Kasumi-1 (cell line): ENCODE measurements around the gene GIPC1.
"Not testable (repeated sequence)": the region's sequence is repeated elsewhere in the genome, so short reads cannot be mapped to it uniquely, and the experiment has no call there.

Experiments
- DNase-seq, 2 experiments: peaks; one replicate each; lab custom pipeline; 2025; lab: John Stamatoyannopoulos, UW

The GIPC1 gene, protein sequence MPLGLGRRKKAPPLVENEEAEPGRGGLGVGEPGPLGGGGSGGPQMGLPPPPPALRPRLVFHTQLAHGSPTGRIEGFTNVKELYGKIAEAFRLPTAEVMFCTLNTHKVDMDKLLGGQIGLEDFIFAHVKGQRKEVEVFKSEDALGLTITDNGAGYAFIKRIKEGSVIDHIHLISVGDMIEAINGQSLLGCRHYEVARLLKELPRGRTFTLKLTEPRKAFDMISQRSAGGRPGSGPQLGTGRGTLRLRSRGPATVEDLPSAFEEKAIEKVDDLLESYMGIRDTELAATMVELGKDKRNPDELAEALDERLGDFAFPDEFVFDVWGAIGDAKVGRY

DNA sequence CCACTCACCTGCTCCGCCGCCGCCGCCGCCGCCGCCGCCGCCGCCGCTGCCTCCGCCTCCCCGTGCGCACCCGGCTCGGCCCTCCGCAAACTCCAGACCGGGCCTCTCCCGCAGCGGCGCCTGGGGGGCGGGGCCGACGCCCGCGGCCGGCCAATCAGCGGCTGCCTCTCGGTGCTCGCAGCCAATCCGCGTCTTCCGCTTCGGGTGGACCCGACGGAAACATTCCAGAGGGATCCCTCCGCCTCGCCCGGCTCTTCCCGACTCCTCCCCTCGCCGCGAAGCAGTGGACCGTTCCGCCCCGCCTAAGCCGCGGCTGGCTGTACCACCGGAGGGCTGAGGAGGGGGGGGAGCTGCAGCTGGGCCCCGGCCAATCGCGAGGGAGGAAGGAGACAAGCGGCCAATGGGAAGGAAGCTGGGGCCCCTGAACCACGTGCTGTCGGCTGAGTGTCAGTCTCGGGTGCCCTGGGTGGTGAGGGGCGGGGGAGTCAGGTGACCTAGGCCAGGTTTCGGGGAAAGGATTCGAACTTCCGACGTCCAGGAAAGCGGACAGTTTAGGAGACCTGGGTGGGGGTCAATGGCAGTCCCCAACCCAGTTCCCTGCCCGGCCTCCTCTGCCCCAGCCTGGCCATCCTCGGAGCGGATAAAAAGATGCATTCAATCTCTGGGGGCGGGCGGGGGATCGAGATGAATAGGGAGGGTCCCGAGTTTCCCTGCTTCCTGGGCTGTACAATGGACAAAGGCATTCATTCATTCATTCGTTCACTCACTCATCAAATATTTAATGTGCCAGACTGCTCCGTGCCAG, at the start of gene GIPC1:
GIPC1 (minus strand) TSS at position 99 of the 805 bp plus-strand sequence. CDS start 13,151 bp downstream, outside the sequence.
- DNase-seq: peak; percentile 85 to 91

GRCh38 chr19:14545716-14546082, 49.8 kb upstream of the GIPC1 start:
- DNase-seq: no peak

DNA sequence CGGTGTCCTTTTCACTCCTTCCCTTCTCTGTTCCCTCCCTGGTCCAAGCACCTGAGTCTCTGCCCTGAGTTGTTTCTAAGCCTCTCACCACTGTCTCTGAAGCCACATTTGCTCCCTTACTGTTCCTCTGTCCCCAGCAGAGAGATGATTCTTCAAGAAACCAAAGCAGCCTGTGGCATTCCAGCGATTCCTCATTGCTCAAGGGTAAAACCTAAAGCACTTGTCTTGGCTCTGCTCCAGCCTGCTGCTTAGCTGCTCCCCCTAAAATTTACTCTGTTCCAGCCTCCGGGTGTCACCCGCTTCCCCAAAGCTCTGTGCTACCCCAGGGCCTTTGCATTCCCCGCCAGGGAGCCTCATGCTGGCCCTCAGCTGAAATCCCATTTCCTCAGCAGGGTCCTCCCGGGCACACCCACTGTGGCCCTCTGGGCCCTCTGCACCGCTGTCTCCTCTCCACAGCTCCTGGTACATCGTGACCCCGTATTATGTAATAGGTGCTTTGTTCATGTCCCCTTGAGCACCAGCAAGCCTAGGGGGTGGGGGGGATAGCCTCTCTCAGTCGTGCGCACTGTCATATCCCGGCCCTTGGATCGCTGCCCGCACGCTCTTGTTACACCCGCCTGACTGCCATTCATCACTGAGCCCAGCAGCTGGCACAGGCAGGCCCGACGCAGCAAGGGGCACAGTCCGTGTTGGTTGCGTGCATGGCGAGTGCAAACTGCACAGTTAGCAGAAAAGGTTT, 49.2 kb upstream of the GIPC1 start:
- no peak for DNase-seq

DNA sequence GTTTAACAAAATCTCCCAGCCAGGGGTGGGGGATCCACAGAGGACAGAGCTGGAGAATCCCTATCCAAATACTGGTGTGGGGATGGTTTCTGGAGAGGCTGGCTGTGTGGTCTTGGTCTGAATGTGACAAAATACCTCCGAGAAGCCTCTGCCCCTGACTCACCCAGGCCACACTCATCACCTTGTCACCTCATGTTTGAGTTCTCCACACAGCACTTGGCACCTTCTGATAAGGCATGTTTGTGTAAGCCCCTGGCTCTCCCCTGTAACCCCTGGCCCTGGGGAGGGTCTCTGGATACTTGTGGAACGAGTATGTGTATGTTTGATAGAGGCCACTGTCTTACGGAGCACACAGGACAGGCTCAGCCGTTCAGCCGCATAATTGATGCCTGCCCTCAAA, 48.1 kb upstream of the GIPC1 start:
- no peak for DNase-seq

DNA sequence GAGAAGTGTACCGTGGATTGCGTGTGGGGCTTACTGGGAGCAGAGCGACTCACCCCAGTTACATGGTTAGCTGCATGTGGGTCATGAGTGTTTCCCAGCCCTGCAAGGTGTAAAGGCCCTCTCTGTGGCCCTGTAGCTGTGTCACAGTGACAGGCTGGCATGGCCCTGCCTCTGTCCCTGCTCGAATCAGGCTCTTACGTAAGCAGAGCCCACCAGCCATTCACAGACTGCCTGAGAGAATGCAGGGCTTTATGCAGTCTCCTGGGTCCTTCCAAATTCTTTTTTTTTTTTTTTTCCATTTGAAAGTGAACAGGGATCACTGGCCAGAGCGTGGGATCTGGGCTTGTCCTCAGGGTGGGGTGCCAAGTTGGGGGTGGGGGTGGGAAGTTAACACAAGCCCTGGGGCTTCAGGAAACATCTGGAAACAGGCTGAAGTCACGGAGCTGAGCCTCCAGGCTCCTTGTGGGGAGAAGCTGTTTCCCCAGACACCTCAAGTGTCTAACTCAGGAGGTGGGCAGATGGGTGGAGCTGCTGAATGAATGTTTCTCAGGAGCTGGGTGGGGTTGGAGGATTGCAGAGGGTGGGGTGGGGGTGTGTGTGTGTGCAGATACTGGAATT, 46.9 kb upstream of the GIPC1 start:
- DNase-seq: peak; percentile 64 to 65

DNA sequence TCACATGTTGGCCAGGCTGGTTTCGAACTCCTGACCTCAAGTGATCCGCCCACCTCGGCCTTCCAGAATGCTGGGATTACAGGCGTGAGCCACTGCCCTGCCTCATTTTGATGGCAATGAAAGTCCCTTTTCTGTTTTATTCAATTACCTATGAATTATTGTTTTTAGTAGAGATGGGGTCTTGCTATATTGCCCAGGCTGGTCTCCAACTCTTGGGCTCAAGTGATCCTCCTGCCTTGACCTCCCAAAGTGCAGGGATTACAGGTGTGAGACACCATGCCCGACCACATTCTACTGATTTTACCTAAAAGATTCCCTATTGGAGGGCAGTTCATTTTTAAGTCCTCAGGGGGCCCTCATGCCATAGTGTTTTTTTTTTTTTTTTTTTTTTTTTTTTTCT, 46.1 kb upstream of the GIPC1 start:
- not testable (repeated sequence) for DNase-seq

DNA sequence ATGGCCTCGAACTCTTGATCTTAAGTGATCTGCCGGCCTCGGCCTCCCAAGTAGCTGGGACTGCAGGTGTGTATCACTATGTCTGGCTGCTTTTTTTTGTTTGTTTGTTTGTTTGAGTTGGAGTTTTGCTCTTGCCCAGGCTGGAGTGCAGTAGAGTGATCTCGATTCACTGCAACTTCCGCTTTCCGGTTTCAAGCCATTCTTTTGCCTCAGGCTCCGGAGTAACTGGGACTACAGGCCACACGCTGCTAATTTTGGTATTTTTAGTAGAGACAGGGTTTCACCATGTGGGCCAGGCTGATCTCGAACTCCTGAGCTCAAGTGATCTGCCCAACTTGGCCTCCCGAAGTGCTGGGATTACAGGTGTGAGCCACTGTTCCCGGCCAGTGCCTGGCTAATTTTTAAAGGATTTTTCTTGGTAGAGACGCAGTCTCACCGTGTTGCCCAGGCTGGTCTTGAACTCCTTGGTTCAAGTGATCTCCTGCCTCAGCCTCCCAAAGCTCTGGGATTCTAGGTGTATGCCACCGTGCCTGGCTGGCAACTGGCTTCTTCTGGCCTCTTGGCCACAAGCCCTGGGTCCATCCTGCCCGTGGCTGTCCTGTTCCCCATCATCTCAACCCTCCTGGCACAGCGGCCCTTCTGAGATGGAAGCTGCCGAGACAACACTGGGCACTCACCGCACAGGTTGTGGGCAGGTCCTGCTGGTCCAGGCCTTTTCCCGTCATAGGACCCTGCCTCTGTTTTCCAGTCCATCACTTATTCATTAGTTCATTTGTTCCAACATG, 45.0 kb upstream of the GIPC1 start:
- DNase-seq: peak; percentile 27 to 55

GRCh38 chr19:14536926-14537692, 41.2 kb upstream of the GIPC1 start:
- DNase-seq: peak; percentile 24 to 40

DNA sequence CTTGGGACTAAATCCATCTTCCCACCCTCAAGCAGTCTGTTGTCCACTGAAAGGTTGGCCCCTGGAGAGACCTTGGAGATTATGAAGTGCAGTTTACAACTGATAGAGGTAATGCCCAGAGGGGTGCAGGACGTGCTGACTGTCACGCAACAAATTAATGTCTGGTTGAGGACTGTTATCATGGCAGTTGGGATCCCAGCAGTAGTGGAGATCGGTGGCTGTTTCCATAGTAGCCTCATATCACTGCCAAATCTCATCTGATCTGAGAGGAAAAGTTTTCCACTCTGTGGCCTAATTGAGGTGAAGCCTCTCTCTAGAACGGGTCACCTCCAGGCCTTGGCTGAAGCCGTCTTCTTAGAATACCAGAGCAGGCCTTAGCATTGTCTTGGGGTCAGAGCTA, 37.5 kb upstream of the GIPC1 start:
- DNase-seq: no peak

DNA sequence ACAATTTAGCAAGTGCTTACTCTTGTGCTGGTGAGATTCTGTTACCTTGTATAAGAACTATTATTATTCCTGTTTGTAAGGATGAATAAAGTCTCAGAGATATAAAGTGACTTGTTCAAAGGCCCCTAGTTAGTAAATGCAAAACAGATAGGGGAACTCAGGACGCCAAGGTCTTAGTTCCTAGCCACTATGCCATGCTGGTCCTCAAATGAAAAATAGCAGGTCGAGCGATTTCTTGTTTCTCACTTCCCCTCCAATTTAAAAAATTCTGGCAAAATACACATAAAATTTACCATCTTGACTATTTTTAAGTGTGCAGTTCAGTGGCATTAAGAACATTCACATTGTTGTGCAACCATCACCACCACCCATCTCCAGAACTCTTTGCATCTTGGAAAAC, 34.6 kb upstream of the GIPC1 start:
- DNase-seq: no peak

DNA sequence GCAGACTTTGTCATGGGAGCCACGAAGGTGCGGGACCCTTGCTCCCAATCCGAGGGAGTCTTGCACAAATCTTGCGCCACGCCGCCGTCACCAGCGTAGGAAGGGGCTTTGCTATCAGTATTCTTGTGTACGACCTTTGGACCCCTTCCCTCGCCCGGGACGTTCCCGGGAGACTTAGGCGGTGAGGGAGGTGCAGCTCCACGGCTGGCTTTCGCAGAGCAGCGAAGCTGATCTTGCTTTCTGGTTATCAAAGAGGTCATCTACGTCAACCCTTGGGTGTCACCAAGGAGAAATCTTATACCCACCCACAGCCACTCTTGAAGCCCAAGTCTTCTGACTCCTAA, 34.0 kb upstream of the GIPC1 start:
- DNase-seq: peak; percentile 49 to 61

DNA sequence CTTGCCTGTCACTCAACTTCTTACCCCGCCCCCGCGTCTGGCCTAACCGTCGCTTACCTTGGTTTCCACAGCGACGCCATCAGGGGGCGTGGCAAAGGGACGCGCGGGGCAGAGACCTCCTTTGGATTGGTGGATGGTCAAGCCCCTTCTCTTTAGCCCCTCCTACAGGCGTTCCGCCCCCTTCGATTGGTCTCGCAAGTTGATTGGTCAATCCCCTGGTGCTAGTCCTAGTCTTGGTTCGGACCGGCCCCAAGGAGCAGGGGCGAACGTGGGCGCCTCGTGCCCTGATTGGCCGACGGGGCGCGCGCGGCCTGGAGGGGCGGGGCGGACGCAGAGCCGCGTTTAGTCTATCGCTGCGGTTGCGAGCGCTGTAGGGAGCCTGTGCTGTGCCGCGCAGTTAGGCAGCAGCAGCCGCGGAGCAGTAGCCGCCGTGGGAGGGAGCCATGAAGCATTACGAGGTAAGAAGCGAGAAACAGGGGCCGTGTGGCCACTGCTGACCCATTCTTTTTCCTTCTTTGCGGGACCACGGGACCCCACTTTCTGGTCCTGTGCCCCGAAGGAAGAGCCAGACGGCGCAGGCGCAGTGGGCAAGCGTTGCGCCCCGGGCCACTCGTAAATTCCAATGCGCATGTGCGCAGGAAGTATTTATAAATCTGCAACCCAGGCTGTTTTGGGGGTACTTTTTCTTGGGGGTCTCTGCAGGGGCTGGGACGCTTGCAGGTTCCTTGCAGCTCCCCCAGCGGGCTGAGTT, 33.5 kb upstream of the GIPC1 start, which contains the start of gene TECR:
TECR (plus strand) TSS at position 341 of the 751 bp plus-strand sequence; CDS start at position 444, 103 bp downstream.
- DNase-seq: peak; percentile 99

GRCh38 chr19:14528419-14529253, 32.7 kb upstream of the GIPC1 start:
- DNase-seq: no peak

DNA sequence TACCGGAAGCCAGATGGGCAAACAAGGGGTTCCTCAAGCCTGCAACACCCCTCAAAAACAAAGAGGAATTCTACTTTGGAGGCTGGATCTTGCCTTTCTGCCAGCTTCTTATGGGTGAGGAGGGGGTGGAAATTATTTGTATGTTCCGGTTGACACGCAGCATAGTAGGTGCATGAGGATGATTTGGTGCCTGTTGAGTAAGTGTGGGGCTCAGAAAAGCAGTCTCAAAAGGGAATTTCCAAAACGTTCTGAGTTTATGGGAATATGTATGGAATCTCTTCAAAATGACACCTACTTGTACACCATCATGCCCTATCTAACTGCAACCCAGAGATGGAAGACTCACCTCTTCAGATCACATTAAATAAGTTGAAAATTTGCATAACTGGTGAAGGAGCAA, 30.5 kb upstream of the GIPC1 start:
- DNase-seq: no peak

- DNase-seq: no peak
Observed at GRCh38 chr19:14525729-14526128, 29.8 kb upstream of the GIPC1 start.

- no peak for DNase-seq
Observed at GRCh38 chr19:14520543-14520942, 24.6 kb upstream of the GIPC1 start.

- no peak for DNase-seq
Observed at GRCh38 chr19:14519860-14520407, 24.0 kb upstream of the GIPC1 start.

DNA sequence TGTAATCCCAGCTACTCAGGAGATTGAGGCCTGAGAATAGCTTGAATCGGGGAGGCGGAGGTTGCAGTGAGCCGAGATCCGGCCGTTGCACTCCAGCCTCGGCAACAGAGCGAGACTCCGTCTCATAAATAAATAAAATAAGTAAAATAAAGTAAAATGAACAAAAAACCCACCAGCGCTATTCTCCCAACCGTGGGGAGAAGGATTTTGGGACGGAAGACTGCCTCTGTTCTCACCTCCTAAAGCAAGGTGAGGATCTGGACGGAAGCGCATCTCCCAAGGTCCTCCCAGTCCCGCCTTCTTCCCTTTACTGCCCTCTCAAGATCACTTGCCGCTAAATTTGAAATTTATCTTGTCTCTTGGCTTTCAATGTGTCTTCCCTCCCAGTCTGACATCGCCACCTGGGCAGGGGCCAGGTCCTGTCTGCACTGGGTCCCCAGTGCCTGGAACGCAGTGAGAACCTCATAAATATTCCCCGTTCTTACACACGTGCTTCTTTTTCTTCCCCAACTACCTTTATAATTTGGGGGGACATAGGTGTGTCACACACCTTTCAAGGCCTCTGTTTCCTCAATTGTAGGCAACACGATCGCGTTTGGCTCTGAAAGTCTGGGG, 23.4 kb upstream of the GIPC1 start:
- no peak for DNase-seq
